ENCODE data around the gene SLC7A6. TPM values are rescaled to one million over a fixed set of nuclear protein-coding genes. Genes with fewer than 3 reads are reported as not detected.
"Not testable (repeated sequence)": the region's sequence is repeated elsewhere in the genome, so short reads cannot be mapped to it uniquely, and the experiment has no call there.

The SLC7A6 gene
- total RNA-seq, 1 donor from 2014 or later, result 264 TPM

GRCh38 chr16:68281368-68282063, 17.2 kb downstream of the SLC7A6 start:
- DNase-seq (ENCODE audit: low spot score), result no peak

- no peak for DNase-seq (ENCODE audit: low spot score)
These were observed 17.7 kb downstream of the SLC7A6 start for GRCh38 chr16:68282064-68282452.

GRCh38 chr16:68283346-68283745, 19.0 kb downstream of the SLC7A6 start:
- no peak for DNase-seq (ENCODE audit: low spot score)

DNA sequence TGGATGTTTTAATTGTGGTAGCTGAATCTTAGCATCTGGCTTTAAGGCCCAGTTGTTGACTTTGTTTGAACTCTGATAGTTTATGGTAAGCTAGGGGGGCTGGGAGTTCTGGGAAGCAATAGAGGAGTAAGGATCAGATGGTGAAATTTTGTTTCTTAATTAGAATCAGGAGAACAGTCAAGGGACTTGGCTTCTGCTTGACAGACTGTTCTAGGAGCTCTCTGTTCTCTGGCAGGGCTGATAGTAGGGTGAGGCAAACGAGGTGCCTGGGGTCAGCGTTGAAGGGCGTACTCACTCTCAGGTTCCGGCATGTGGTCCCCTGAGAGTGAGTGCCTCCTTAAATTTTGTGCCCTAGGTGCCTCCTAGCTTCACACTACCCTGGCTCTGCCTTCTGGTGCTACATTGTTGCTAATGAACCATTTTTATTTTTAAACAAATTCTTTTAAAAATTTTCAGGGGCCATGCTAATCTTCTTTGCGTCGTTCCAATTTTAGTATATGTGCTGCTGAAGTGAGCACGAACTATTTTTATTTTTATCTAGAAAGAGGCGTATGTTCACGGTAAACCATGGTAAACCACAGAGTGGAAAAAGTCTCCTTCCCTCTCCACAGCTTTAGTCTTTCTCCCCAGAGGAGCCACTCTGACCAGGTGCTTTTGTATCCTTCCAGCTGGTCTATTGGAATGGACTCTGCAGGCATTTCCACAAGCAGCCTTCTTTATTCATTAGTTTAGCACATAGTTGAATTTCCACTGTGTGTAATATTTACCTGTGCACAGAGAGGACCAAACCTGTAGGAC, 19.7 kb downstream of the SLC7A6 start:
- DNase-seq (ENCODE audit: low spot score), result no peak

- DNase-seq (ENCODE audit: low spot score), result no peak
These were observed 20.5 kb downstream of the SLC7A6 start for GRCh38 chr16:68284847-68285246.

- DNase-seq (ENCODE audit: low spot score), result no peak
These were observed 21.4 kb downstream of the SLC7A6 start for GRCh38 chr16:68285683-68286082.

DNA sequence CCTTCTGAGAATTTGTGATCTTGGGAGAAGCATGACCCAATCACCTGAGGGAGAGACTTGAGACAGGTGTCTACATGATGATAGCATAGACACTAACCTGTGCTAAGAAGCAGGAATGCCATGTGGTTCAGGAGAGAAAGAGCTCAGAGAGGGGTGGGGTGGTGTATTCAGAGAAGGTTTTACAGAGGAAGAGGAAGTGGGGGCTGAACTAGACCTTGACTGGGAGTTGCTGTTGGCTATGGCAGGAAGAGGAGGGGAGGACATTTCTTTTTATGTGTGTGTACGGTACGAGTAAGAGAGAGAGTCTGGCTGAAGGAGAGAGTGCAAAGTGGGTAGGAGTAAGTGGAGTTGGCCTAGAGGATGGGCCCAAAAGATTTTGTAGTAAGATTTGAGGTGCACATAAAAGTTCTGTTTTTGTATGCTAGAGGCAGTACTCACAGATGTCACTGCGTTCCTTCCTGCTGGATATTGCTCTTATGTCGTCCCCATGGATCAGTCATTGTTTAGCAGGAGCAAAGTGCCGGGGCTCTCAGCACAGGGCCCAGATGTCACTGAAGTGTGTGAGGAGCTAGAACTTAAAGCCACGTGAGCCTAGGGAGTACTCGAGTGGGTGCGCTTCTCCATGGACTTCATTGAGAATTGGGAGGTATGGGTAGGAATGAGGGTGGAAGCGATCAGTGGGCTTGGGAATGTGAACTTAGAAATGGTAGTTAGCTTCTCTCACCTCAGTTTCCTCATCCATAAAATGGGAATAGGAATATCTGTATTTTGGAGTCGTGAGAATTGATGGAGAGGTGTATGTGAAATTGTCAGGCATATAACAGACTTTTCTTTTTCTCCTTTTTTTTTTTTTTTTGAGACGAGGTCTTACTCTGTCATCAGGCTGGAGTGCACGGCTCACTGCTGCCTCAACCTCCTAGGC, 22.1 kb downstream of the SLC7A6 start:
- no peak for DNase-seq (ENCODE audit: low spot score)

DNA sequence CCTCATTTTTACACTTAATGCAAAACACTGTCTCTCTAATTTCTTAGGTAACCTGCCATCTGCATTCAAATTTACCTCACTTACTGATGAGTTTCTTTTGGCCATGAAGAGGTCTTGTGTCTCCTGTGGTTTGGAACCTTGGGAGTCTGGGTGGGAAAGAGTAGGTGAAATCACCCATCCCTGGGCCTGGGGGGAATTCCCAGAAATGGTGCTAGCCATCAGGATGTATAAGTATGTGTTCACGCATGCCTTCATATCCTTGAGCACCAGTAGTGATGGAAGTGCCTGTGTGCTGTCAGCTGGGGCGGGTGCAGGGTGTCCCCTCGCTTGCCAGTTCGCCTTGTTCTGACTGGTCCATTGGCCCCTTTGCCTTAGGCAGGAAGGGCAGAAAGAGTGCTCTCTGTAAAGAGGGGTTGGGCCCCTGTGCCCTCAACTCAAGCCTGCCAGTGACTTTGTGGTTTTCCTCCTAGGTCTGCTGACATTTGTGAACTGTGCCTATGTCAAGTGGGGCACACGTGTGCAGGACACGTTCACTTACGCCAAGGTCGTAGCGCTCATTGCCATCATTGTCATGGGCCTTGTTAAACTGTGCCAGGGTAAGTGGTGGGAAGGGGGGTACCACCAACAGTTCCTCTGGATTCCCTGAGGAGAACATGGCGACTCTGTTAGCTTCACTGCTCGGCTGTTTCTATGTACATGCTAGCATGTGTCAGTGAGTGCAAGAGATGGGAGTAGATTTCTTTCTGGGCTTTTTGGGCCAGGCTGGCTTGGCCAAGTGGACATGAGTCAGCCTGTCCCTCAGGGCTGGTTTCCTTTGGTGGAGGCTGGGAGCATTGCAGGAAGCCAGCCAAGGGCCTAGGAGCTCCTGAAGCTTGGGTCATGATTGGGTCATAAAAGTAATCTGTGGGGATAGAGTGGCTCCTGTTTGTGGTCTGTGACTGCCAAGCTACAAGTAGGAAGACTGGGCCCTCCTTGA, 23.2 kb downstream of the SLC7A6 start:
- no peak for DNase-seq (ENCODE audit: low spot score)

- DNase-seq (ENCODE audit: low spot score), result no peak
These were observed 23.9 kb downstream of the SLC7A6 start for GRCh38 chr16:68288252-68288650.

DNA sequence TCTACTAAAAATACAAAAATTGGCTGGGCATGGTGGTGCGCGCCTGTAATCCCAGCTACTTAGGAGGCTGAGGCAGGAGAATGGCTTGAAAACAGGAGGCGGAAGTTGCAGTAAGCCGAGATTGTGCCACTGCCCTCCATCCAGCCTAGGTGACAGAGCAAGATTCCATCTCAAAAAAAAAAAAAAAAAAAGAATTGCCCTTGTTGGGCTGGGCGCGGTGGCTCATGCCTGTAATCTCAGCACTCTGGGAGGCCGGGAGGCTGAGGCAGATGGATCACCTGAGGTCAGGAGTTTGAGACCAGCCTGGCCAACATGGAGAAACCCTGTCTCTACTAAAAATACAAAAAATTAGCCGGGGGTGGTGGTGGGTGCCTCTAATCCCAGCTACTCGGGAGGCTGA, 24.5 kb downstream of the SLC7A6 start:
- not testable (repeated sequence) for DNase-seq (ENCODE audit: low spot score)

DNA sequence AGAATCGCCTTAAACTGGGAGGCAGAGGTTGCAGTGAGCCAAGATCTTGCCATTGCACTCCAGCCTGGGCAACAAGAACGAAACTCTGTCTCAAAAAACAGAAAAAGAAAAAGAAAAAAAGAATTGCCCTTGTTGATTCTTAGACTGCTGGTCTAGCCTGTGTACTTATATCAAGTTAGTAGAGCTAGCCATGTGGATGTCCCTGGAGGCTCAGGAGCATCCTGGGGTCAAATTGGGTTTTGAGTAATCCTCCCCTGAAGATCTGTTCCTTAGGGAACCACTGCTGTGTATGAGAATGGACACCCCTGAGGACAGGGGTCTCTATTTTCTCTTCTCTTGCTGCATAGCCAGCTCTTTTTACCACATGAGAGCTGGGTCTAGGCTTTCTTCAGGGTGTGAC, 24.9 kb downstream of the SLC7A6 start:
- no peak for DNase-seq (ENCODE audit: low spot score)

- no peak for DNase-seq (ENCODE audit: low spot score)
These were observed 25.4 kb downstream of the SLC7A6 start for GRCh38 chr16:68289621-68290329.

- DNase-seq (ENCODE audit: low spot score), result no peak
These were observed 26.1 kb downstream of the SLC7A6 start for GRCh38 chr16:68290450-68290849.

- no peak for DNase-seq (ENCODE audit: low spot score)
These were observed 26.9 kb downstream of the SLC7A6 start for GRCh38 chr16:68291227-68291626.

DNA sequence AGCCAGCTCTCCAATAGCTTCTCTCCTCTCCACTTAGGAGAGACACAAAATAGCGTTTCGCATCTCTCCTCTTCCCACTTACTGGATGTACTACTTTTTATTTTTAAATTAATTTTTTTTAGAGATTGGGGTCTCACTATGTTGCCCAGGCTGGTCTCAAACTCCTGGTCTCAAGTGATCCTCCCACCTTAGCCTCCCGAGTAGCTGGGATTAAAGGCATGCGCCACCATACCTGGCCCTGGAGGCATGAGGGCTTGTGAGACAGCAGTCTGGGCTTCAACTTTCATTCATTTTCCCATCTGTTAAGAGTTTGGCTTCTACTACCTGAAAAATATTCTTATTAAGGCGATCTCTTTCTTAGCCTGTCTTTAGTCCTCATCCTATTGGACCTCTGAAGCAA, 28.1 kb downstream of the SLC7A6 start:
- no peak for DNase-seq (ENCODE audit: low spot score)

DNA sequence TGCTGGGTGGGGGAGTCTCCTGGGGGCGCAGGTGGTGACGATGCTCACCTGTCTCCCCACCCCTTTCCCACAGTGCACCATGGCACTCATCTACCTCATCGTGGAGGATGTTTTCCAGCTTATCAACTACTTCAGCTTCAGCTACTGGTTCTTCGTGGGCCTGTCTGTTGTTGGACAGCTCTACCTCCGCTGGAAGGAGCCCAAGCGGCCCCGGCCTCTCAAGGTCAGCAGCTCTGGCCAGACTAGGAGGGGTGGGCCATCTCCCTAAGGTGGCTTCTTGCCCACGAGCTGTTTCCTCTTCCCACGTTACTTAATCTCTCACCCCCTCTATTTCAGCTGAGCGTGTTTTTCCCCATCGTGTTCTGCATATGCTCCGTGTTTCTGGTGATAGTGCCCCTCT, 32.0 kb downstream of the SLC7A6 start:
- DNase-seq (ENCODE audit: low spot score), result no peak

DNA sequence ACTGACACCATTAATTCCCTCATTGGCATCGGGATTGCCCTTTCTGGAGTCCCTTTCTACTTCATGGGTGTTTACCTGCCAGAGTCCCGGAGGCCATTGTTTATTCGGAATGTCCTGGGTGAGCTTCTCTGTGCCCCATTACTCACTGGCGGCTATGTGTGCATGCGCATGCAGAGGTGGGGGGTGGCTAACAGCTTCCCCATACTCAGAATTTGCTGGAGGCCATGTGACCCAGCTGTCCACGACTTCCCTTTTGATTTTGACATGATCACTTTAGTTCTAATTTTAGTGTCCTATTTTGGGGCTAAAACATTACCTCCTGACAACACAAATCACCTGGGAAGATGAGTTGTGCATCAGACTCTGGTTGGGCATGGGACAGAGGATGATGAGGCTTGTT, 32.4 kb downstream of the SLC7A6 start:
- no peak for DNase-seq (ENCODE audit: low spot score)

DNA sequence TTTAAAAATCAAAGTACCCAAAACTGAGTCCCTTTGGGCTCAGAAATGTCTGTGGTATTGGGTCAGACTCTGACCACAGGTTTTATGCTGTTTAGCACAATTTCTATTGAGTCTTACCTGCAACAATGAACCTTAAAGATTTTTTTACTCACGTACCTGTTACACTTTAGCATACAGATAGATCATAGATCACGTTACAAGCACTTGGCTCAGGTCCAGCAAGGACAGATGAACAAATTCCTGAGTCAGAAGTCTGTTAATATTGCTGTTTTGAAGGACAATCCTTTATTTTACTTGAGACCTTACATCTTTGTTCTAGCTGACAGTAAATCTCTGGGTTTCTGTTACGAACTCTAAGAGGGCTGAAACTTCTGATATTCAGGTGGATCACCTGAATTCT, 33.6 kb downstream of the SLC7A6 start:
- DNase-seq (ENCODE audit: low spot score), result no peak

DNA sequence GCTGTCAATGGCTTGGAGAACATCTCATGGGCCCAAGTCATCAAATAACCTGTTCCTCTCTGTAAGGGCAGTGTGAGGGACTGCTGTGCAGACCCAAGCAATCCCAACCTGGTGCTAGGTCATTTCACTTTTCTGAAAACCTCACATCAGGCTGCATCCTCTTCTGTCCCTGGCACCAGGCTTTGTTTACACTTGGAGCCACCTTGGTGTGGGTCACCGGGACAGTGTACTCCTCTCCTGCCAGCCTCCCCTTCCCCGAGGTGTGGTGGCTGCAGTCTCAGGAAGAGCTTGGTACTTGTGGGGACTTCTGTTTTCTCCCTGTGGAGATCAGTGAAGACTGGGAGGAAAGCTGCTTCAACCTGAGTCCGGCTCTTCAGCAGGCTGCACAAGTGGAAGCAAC, 34.0 kb downstream of the SLC7A6 start:
- no peak for DNase-seq (ENCODE audit: low spot score)

Measured in mesenteric fat pad (tissue), 1 donor.